ENCODE measurements around the gene OR10A2.
"Not testable (repeated sequence)": the region's sequence is repeated elsewhere in the genome, so short reads cannot be mapped to it uniquely, and the experiment has no call there.

Gene OR10A2, protein sequence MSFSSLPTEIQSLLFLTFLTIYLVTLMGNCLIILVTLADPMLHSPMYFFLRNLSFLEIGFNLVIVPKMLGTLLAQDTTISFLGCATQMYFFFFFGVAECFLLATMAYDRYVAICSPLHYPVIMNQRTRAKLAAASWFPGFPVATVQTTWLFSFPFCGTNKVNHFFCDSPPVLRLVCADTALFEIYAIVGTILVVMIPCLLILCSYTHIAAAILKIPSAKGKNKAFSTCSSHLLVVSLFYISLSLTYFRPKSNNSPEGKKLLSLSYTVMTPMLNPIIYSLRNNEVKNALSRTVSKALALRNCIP

DNA sequence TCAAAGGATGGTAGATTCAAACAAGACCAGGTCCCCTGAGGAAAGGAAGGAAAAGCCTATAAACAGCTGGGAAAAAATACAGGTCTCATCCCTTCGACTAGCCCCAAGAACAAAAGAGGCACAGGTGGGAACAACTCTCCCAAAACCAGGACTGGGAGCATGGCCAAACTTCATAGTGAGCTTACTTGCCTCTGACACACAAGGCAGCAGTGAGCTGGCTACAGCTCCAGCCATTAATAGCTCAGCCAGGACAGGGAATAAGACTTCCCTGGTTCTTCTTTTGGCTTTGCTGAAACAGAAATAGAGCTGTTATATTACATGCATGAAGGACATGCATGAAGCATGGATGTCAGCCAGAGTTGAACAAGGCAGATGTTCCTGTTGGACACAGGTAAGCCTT lies at the start of gene OR10A2:
Gene OR10A2, plus strand, starts transcription at position 97 of the 400 bp plus-strand sequence. CDS start 6,698 bp downstream, outside the sequence.
- no peak for DNase-seq

DNA sequence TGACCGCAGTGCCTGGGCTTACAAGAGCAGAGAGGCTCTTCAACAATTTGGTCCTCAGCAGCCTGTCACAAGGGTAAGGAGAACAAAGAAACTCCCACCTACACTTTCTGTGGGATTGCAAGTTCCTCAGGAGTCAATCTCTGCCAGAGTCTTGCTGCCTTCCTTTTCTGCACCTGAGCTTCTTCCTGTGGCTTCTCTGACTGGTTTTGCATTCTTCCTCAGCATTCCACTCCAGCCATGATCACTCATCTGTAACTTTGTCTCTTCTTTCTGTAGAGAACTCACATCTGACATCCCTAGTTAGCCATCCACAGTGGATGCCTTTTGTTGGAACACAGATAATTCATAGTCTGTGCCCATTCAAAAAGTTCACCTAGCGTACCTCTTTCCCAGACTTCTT lies 49.2 kb upstream of the OR10A2 start:
- DNase-seq, result no peak

- DNase-seq, result no peak
These were observed 45.2 kb upstream of the OR10A2 start for GRCh38 chr11:6817694-6818093.

- no peak for DNase-seq
These were observed 43.9 kb upstream of the OR10A2 start for GRCh38 chr11:6818967-6819366.

DNA sequence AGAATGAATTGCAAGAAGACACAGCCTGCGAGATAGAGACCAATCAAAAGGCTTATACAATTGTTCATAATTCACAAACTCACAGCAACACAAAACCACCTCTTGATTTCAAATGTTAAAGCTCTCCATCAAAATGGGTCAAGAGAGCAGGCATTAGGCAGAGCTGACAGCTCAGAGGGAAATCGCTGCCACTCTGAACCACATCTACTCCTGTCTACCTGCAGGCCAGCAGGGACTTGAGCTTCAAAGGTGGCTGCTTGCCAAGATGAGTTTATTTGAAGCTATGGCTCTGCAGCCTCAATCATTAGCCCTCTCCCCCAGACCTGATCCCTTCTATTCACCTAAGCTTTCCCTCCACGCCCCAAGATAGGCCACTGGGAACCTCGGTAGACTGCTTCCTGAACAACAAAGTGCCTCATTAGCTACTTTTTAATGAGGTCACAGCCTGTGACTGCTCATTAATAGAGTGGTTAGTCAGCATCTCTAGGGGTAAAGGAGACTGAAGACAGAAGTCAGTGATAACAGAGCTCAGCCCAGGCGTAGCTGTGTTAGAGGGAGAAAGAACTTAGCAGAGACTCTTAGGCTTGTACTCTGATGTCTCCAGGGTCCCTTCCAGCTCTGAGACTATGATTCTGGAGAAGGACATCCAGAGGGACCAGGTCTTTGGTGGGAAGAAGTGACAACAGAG lies 38.6 kb upstream of the OR10A2 start:
- no peak for DNase-seq

DNA sequence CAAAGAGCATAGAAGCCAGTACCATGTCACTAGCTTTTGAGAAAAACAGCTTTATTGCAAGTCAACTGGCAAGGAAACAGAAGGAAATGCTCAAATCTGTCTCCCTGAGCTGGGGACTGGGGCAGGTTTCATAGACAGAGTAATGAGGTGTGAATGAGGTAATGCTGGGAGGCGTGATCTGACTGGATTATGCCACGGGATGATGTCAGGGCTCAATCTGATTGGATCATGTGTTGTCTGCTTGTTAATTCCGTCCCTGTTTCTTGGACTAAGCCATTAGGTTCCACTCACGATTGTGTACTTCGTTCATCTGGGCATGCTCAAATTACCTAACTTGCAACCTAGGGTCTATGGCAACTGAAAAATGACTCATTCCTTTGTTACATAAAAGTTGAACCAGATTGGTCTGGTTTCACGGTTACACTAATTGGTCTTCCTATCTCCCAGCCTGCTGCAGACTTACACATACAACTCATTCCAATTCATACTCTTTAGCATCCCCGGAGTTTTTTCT lies 37.6 kb upstream of the OR10A2 start:
- DNase-seq, result no peak

DNA sequence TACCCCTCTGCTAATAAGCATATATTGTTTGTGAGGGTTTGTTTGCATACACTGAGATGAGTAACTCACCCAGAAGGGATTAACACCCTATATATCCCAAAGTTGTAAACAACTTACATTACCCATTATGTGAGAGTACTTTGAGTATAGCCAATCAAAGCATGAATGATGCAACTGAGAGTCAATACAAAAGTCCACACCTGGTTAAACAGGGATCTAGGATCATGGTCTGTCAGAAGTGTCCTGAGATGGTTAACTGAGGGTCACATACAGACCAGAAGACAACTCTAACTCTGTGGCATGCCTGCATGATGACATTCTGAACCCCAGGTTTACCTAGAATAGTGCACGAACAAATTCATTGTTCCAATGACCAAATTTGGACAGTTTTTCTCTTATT lies 34.8 kb upstream of the OR10A2 start:
- DNase-seq, result no peak

GRCh38 chr11:6833356-6833755 lies 29.5 kb upstream of the OR10A2 start:
- no peak for DNase-seq

GRCh38 chr11:6834021-6834420 lies 28.8 kb upstream of the OR10A2 start:
- no peak for DNase-seq

DNA sequence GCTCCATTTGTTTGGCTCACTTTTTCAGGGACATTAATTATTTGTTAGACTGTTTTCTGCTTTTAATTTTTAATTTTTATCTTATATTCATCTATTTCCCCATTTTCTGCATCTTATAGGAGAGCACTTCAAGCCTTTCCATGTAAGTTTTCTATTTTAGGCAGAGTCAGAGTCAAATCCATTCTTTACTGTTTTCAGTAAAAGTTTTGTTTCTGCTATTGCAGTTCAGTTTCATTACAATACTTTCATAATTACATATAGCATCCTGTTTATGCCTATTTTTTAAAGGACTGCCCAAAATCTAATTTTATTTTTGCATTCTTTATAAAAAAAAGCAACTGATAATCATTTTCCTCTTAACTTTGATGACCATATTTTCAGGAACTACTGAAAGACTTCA lies 21.2 kb upstream of the OR10A2 start:
- no peak for DNase-seq

GRCh38 chr11:6843670-6844069 lies 19.2 kb upstream of the OR10A2 start:
- no peak for DNase-seq

DNA sequence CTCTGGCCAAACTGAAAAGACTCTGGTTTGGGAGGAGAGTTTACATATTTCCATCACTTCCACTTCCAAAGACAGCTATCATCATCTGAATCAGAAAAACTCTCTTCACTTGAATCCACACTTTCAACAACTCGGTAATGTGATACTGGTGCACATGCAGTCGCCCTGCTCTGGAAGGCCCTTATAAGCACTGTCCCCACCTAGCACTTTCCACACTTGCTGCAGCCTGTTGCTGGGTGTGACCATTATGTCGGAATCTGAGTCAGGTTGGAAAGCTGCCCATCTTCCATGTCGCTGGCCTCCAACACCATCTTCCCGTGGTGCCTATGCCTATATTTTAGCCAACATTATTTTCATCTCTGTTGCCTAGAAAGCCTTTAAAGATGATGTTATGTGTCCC lies 18.5 kb upstream of the OR10A2 start:
- DNase-seq, result no peak

- no peak for DNase-seq
These were observed 17.5 kb upstream of the OR10A2 start, which contains the start of gene OR10A5 for GRCh38 chr11:6845383-6845782. TSS of gene OR10A5 (plus strand) at chr11:6845683. CDS start at chr11:6845683, 0 bp downstream.

GRCh38 chr11:6850526-6850925 lies 12.3 kb upstream of the OR10A2 start:
- DNase-seq, result no peak

GRCh38 chr11:6854801-6855200 lies 8.1 kb upstream of the OR10A2 start:
- not testable (repeated sequence) for DNase-seq

DNA sequence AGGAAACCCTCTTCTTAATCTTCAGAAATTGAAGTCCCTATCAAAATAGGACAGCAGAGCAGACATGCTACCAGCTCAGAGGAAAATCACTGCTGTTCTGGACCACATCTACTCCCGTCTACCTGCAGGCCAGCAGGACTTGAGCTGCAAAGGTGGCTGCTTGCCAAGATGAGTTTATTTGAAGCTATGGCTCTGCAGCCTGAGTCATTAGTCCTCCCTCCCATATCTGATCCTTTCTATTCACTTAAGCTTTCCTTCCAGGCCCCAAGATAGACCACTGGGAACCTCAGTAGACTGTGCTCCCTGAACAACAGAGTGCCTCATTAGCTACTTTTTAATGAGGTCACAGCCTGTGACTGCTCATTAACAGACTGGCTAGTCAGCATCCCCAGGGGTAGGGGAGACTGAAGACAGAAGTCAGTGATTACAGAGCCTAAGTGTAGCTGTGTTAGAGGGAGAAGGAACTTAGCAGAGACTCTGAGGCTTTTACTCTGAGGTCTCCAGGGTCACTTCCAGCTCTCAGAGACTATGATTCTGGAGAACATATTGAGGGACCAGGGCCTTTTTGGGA lies 6.8 kb upstream of the OR10A2 start:
- no peak for DNase-seq

- DNase-seq, result no peak
These were observed 6.0 kb upstream of the OR10A2 start for GRCh38 chr11:6856871-6857270.

- DNase-seq, result no peak
These were observed 1.6 kb downstream of the OR10A2 start for GRCh38 chr11:6864438-6864837.

DNA sequence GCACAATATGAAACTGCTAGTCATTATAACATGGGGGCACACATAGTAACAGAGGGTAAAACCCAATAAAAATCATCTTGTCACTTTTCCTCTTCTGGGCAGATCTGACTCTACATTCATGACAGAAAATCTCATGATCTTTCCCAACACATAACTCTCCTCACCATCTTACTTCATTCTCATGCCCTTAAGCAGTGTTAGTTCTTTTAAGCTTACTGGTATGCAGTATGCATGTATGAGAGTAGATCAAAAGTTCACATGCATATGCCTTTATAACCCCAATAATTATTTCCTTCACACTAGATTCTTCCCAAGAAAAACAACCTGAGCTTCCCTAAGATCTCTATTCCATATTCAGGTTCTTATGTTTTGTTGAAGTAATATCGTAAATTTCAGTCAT lies 8.4 kb downstream of the OR10A2 start:
- no peak for DNase-seq

DNA sequence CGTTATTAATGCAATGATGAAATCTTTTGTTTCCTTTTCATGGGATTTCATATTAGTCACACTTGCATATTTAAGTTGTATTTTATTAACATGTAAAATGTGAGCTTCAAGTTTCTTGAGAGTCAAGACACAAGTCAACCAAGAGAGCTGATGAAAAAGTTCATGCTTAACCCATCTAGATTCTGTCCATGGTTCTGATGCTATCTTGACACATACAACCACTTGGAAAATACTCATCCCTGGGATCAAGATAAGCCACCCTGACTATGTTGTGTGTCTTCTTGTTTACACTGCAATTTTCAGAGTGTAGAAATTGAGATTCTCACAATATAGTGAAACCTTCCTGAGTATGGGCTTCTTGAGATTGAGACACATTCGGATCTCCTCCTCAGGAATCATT lies 12.9 kb downstream of the OR10A2 start:
- DNase-seq, result no peak

GRCh38 chr11:6876325-6876724 lies 13.5 kb downstream of the OR10A2 start, which contains the start of gene OR10A4:
TSS of gene OR10A4 (plus strand) at chr11:6876625. CDS start at chr11:6876648, 23 bp downstream.
- DNase-seq, result no peak

GRCh38 chr11:6876914-6877313 lies 14.1 kb downstream of the OR10A2 start:
- DNase-seq, result no peak

GRCh38 chr11:6882751-6883150 lies 19.9 kb downstream of the OR10A2 start:
- DNase-seq, result no peak

DNA sequence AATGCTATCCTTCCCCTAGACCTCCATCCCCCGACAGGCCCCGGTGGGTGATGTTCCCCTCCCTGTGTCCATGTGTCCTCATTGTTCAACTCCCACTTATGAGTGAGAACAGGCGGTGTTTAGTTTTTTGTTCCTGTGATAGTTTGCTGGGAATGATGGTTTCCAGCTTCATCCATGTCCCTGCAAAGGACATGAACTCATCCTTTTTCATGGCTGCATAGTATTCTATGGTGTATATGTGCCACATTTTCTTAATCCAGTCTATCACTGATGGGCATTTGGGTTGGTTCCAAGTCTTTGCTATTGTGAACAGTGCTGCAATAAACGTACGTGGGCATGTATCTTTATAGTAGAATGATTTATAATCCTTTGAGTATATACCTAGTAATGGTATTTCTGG lies 24.9 kb downstream of the OR10A2 start:
- not testable (repeated sequence) for DNase-seq

Measured in stimulated activated CD4-positive, alpha-beta T cell treated with anti-CD3 and anti-CD28 coated beads, Interleukin-2, amount 100 ng/mL, for 48 hours (primary cell).